ENCODE measurements around the gene PREX1. TPM values are rescaled to one million over a fixed set of nuclear protein-coding genes. Genes with fewer than 3 reads are reported as not detected.

The PREX1 gene
- total and polyA plus RNA-seq, 10 donors = 36.7 to 279 (median 157) TPM

GRCh38 chr20:48667481-48667880 is 160.3 kb downstream of the PREX1 start:
- Histone ChIP-seq H3K4me3 (no peak overlapping the region), H3K27ac (peak overlapping the region in 5 of 8 donors; percentile 2 to 63 (median 57)), H3K27me3 (replicated peaks in 1 of 7) (no peaks in the 10 kb centered on the region), H3K36me3 (peaks cover 0 to 100% (median 43%) of the 10 kb centered on the region in 6 donors), H3K9me3 (no peaks in the 10 kb centered on the region), H3K4me1 (peaks cover 0 to 58% (median 17%) of the 10 kb centered on the region in 6 donors)
- intact Hi-C loops (cut with DNase I; ENCODE audit: low total_unique reads) = no loop called here
- DNase-seq = no peak
- TF ChIP-seq CTCF (IDR thresholded peaks at IDR 0.05 in 8 of 11, conservative IDR thresholded peaks at IDR 0.05 in 3 of 11) (no peak), POLR2AphosphoS5 (IDR thresholded peaks at IDR 0.05) (no peak), POLR2A (IDR thresholded peaks at IDR 0.05) (no peak)
- 63 to 86% (median 80%) methylated on average over 6 of the region's 6 CpGs for WGBS, 5 donors

DNA sequence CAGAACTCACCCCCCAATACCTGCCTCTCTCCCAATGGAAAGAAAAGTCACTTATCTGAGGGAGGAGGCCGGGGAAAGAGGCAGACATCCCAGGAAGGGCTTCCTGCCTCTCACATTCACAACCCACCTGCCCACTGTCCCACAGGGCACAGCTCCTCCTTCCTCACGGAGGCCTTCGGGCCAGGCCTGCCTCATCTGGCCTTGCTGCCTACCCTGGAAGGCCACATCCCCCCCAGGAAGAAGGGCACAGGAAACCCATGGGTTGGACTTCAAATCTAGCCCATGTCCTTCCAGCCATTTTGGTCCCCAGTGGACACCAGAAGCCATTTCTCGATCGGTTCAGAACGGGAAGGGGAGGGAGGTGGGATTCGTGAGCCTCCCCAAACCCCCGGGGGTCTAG is 162.0 kb downstream of the PREX1 start:
- Histone ChIP-seq H3K36me3 (peaks cover 0 to 100% (median 50%) of the 10 kb centered on the region in 6 donors), H3K27ac (no peak overlapping the region), H3K27me3 (replicated peaks in 1 of 7) (no peaks in the 10 kb centered on the region), H3K4me1 (peaks cover 0 to 57% (median 14%) of the 10 kb centered on the region in 6 donors), H3K9me3 (peaks cover 0 to 3% (median under 1%) of the 10 kb centered on the region in 8 donors), H3K4me3 (no peak overlapping the region)
- intact Hi-C loops (cut with DNase I; ENCODE audit: low total_unique reads) = no loop called here
- no peak for DNase-seq
- TF ChIP-seq POLR2AphosphoS5 (IDR thresholded peaks at IDR 0.05) (peak; percentile 5 to 60 (median 12)), POLR2A (IDR thresholded peaks at IDR 0.05) (no peak), CTCF (IDR thresholded peaks at IDR 0.05 in 8 of 11, conservative IDR thresholded peaks at IDR 0.05 in 3 of 11) (no peak)
- WGBS, 5 donors = 85 to 97% (median 96%) methylated on average over 7 to 8 of the region's 8 CpGs

GRCh38 chr20:48662711-48663110 is 165.1 kb downstream of the PREX1 start:
- Histone ChIP-seq H3K4me1 (peaks cover 0 to 48% (median 13%) of the 10 kb centered on the region in 6 donors), H3K27ac (peak overlapping the region in 4 of 8 donors; percentile 7 to 50 (median 10)), H3K36me3 (peaks cover 2 to 100% (median 71%) of the 10 kb centered on the region in 6 donors), H3K4me3 (no peak overlapping the region), H3K27me3 (replicated peaks in 1 of 7) (no peaks in the 10 kb centered on the region), H3K9me3 (peaks cover 0 to 10% (median 4%) of the 10 kb centered on the region in 8 donors)
- TF ChIP-seq CTCF (IDR thresholded peaks at IDR 0.05 in 8 of 11, conservative IDR thresholded peaks at IDR 0.05 in 3 of 11) = no peak
- peak in 1 of 3 donors; percentile 40 for TF ChIP-seq POLR2AphosphoS5 (IDR thresholded peaks at IDR 0.05)
- 71 to 93% (median 89%) methylated on average over 6 of the region's 6 CpGs for WGBS, 5 donors
- no peak for DNase-seq
- intact Hi-C loops (cut with DNase I; ENCODE audit: low total_unique reads) = no loop called here

DNA sequence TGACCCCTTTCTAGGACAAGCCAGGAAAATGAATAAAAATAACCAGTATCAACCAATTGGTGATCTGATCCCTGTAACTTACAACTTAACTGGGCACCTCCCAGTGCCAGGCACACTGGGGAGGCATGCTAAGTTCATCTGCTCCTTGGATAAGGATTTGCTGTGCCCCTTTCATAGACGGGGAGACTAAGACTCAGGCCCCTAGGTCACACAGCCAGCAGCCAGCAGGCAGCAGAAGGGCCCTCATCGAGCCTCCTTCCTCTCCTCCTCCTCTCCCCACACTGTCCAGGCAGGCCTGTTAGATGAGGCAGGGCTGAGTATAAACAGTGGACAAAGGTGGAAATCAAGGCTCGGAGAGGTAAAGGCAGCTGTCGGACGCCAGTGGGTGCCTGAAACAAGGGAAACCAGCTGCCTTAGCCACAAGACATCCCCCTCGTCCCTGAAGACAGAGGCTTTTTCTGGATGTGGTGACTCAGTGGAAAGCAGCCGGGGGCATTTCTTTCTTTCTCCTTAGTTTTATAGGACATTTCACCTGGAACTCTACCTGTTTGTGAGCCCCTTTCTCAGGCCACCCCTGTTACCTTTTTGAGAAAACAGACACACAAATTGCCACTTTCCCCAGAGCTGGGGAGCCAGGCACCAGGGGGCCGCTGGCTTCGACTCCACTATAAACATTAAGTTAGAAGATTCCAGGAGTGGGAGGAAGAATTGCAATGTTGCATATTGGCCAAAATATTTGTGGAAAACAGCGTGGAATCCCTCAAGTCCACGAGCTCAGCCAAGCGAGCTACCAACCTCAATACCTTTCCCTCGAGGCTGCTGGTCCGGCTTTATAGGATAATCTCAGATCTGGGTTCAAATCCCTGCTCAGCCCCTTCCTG is 166.0 kb downstream of the PREX1 start:
- TF ChIP-seq CTCF (IDR thresholded peaks at IDR 0.05 in 8 of 11, conservative IDR thresholded peaks at IDR 0.05 in 3 of 11) = no peak
- no peak for TF ChIP-seq POLR2AphosphoS5 (IDR thresholded peaks at IDR 0.05)
- TF ChIP-seq POLR2A (IDR thresholded peaks at IDR 0.05) = no peak
- Histone ChIP-seq H3K4me3 (no peak overlapping the region), H3K36me3 (peaks cover 7 to 100% (median 76%) of the 10 kb centered on the region in 6 donors), H3K27me3 (replicated peaks in 1 of 7) (no peaks in the 10 kb centered on the region), H3K27ac (peak overlapping the region in 4 of 8 donors; percentile 1 to 50 (median 16)), H3K4me1 (peaks cover 0 to 42% (median 13%) of the 10 kb centered on the region in 6 donors), H3K9me3 (peaks cover 0 to 10% (median 4%) of the 10 kb centered on the region in 8 donors)
- 75 to 90% (median 82%) methylated on average over 14 of the region's 14 CpGs for WGBS, 5 donors
- intact Hi-C loops (cut with DNase I; ENCODE audit: low total_unique reads) = no loop called here
- no peak for DNase-seq

All from spleen (tissue), 11 donors.